COR-L47 (cell line): ENCODE data around the gene AVPR2.

Experiments
- DNase-seq: peaks from one replicate; lab custom pipeline; 2025; lab: John Stamatoyannopoulos, UW

The AVPR2 gene

GRCh38 chrX:153885968-153886903, 18.2 kb upstream of the AVPR2 start, which contains the start of gene L1CAM:
L1CAM (minus strand) TSS chrX:153886173; CDS start chrX:153875836, 10,337 bp downstream.
- DNase-seq = no peak

- no peak for DNase-seq
These were observed 17.6 kb upstream of the AVPR2 start for GRCh38 chrX:153886915-153887314.

- DNase-seq = no peak
These were observed 17.1 kb upstream of the AVPR2 start for GRCh38 chrX:153887385-153887784.

GRCh38 chrX:153888344-153888743, 16.1 kb upstream of the AVPR2 start:
- DNase-seq = no peak

- no peak for DNase-seq
These were observed 15.3 kb upstream of the AVPR2 start for GRCh38 chrX:153889123-153889522.

GRCh38 chrX:153897899-153898298, 6.6 kb upstream of the AVPR2 start:
- no peak for DNase-seq

- no peak for DNase-seq
These were observed 3.4 kb upstream of the AVPR2 start for GRCh38 chrX:153900831-153901752.

- DNase-seq = no peak
These were observed 2.7 kb upstream of the AVPR2 start for GRCh38 chrX:153901753-153902140.

GRCh38 chrX:153902385-153902784, 2.1 kb upstream of the AVPR2 start:
- no peak for DNase-seq

GRCh38 chrX:153903238-153903980, 1.1 kb upstream of the AVPR2 start:
- DNase-seq = no peak

- no peak for DNase-seq
These were observed 1.1 kb downstream of the AVPR2 start for GRCh38 chrX:153905481-153906095.

GRCh38 chrX:153906126-153906917, 1.8 kb downstream of the AVPR2 start:
- no peak for DNase-seq

GRCh38 chrX:153907456-153907855, 3.0 kb downstream of the AVPR2 start:
- no peak for DNase-seq

- DNase-seq = no peak
These were observed 3.9 kb downstream of the AVPR2 start for GRCh38 chrX:153908219-153908860.

GRCh38 chrX:153909024-153909979, 4.8 kb downstream of the AVPR2 start:
- no peak for DNase-seq

- DNase-seq = no peak
These were observed 5.5 kb downstream of the AVPR2 start for GRCh38 chrX:153909980-153910360.

GRCh38 chrX:153910446-153910845, 6.0 kb downstream of the AVPR2 start:
- no peak for DNase-seq

- DNase-seq = no peak
These were observed 7.3 kb downstream of the AVPR2 start for GRCh38 chrX:153911798-153912197.

- no peak for DNase-seq
These were observed 8.7 kb downstream of the AVPR2 start for GRCh38 chrX:153913211-153913610.
